DOHH2 (cell line): ENCODE results near the gene GTPBP3.

ENCODE experiments used
- EZH2phosphoT487 ChIP-seq: fragments of 200-600 bp; sonication (generic); IDR thresholded peaks from 2 replicates; pipeline ENCODE4 v1.6.1; 2017; ENCODE audit warnings: borderline replicate concordance, mild to moderate bottlenecking, antibody characterized with exemption, low read length, moderate library complexity, mixed read lengths
- TF ChIP-seq, protein P1 (sequence below): fragments of 200-600 bp; sonication (generic); IDR thresholded peaks from one replicate; pipeline ENCODE4 v1.5.1; 2014; ENCODE audit warnings: antibody characterized with exemption, mild to moderate bottlenecking, low read depth, low read length; ENCODE audit not compliant: poor library complexity, severe bottlenecking

- TF ChIP-seq, protein P1, sequence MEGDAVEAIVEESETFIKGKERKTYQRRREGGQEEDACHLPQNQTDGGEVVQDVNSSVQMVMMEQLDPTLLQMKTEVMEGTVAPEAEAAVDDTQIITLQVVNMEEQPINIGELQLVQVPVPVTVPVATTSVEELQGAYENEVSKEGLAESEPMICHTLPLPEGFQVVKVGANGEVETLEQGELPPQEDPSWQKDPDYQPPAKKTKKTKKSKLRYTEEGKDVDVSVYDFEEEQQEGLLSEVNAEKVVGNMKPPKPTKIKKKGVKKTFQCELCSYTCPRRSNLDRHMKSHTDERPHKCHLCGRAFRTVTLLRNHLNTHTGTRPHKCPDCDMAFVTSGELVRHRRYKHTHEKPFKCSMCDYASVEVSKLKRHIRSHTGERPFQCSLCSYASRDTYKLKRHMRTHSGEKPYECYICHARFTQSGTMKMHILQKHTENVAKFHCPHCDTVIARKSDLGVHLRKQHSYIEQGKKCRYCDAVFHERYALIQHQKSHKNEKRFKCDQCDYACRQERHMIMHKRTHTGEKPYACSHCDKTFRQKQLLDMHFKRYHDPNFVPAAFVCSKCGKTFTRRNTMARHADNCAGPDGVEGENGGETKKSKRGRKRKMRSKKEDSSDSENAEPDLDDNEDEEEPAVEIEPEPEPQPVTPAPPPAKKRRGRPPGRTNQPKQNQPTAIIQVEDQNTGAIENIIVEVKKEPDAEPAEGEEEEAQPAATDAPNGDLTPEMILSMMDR: peak; percentile 87
- no peak for TF ChIP-seq EZH2phosphoT487
Measured at GRCh38 chr19:17385878-17386611, 48.7 kb downstream of the GTPBP3 start.
